NCI-H446 treated with DMSO at 0.1 percent for 48 hours (cell line): ENCODE measurements around the gene ARHGAP31.

Source experiments
- DNase-seq: peaks from one replicate; lab custom pipeline; 2025; lab: John Stamatoyannopoulos, UW

ARHGAP31 gene

GRCh38 chr3:119388577-119388976, 94.4 kb downstream of the ARHGAP31 start:
- DNase-seq, result no peak

- DNase-seq, result no peak
These were observed 101.8 kb downstream of the ARHGAP31 start for GRCh38 chr3:119395923-119396358.

DNA sequence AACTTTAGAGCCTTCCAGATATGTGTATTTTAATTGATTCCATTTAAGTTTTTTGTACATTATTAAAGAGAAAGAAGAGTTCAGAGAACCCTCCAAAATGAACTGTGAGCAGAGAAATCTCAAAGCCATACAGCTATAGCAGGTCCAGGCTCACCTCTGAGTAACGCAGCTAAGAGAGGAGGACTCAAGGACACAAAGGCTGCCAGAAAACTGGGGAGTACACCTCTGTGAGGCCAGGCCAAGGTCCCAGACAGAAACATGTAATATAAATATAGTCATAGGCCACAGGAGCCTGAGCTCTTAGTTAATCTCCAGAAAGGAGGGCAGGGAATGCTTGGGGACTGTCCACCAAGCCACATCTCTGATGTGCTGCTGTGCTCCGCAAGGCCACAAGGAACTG, 102.7 kb downstream of the ARHGAP31 start:
- DNase-seq, result no peak

DNA sequence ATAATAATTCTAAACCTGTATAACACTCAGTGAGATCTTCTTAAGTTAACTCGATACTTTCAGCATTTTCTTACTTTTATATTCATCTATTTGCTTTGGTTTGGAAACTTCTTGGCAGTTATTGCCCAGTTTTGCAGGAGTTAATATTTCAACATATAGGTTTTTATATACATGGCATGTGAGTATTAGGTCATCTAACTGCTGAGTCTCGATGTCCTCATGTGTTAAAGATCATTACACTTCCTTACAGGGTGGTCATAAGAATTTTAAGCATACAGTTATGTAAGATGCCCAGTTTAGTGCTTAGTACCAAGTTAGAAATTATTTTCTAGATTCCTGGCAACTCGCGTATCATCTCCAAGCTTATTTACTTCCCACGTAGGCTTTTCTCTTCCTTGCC, 106.3 kb downstream of the ARHGAP31 start:
- DNase-seq, result no peak

GRCh38 chr3:119401069-119401468, 106.9 kb downstream of the ARHGAP31 start:
- no peak for DNase-seq

DNA sequence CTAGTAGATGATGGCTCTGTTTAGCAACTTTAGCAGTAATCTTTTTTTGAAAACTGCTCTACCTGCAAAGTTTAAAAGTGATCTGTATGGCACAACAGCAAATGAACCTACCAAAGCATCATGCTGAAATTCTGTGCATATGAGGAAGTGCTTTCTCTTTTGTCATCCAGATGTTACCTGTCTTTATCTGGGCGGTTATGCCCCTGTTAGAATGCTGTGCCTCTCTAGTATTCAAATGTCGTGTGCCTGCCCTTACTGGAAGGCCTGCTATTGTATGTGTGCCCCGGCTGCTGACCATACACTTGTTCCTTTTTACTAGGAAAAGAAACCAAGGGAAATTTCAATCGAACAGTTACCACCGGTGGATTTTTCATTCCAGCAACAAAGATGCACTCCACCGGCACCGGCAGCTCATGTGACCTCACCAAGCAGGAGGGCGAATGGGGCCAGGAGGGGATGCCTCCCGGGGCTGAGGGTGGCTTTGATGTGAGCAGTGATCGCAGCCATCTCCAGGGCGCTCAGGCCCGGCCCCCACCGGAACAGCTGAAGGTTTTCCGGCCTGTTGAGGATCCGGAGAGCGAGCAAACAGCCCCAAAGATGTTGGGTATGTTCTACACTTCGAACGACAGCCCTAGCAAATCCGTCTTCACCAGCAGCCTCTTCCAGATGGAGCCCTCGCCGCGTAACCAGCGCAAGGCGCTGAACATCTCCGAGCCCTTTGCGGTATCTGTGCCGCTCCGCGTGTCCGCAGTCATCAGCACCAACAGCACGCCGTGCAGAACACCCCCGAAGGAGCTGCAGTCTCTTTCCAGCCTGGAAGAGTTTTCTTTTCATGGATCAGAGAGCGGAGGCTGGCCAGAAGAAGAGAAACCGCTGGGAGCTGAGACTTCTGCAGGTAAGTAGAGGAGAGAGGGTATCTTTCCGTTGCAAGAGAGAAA, 107.6 kb downstream of the ARHGAP31 start:
- no peak for DNase-seq

GRCh38 chr3:119402791-119403190, 108.6 kb downstream of the ARHGAP31 start:
- DNase-seq, result no peak

- no peak for DNase-seq
These were observed 109.0 kb downstream of the ARHGAP31 start for GRCh38 chr3:119403201-119403600.

DNA sequence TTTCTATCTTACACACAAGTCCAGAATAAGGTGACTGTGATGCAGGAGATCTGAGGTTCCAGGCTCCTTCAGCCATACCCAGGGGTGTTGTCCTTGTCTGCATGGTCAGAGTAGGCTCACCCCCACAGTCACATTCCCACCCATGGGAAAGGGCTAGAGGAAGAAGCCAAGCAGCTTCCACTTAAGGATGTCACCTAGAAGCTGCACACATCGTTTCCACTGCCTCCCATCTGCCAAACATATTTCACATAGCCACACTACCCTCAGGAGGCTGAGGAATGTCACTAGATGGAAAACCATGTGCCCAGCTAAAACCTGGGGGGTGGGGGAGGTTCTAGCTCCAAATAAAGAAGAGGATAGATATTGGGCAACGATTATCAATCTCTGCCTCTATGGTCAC, 111.1 kb downstream of the ARHGAP31 start:
- DNase-seq, result no peak

DNA sequence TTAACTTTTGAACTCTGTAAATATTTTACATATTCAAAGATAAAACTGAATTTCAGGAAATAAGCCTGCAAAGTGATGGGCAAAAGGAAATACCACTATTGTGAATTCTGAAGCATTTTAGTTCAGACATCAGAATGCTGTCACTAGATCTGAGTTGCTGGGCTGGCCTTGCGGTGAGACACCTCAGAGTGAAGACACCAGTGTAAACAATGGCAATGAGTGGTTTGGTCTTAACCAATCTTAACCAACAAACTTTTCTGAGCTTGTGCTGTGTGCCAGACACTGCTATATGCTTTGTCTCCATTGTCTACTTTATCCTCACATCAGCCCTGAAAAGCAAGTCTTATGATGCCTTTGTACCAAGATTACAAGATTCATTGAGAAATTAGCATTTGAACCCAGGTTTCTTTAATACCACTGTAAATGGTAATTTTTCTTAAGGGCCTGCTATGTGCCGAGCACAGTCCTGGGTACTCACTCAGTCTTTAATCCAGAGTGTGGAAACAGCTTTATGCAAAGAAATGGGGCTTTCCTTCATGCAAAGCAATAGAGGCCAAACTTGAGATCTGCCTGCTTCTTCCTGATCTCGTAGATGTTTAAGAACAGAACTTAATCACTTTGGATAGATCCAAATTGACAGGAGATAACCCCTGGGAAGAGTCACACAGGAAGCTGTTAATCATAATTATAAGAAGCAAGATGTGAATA, 114.2 kb downstream of the ARHGAP31 start:
- DNase-seq, result no peak

DNA sequence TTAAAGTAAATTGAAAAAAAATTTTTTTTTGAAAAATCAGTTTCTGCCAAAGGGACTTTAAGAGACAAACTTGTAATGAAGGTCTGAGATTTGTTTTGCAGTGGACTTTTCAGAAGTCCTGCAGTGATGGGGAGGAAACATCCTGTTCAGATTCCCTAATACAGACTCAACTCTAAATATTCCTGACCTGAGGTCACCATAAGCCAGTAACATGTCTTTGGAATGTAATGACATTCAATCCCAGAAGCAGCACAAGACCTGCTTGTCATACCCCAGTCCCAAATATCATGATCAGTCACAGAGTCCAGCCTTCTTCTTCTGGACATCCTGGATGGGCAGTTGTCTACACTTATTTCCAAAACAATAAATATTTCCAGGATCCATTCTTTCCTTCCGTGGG, 115.7 kb downstream of the ARHGAP31 start:
- no peak for DNase-seq

DNA sequence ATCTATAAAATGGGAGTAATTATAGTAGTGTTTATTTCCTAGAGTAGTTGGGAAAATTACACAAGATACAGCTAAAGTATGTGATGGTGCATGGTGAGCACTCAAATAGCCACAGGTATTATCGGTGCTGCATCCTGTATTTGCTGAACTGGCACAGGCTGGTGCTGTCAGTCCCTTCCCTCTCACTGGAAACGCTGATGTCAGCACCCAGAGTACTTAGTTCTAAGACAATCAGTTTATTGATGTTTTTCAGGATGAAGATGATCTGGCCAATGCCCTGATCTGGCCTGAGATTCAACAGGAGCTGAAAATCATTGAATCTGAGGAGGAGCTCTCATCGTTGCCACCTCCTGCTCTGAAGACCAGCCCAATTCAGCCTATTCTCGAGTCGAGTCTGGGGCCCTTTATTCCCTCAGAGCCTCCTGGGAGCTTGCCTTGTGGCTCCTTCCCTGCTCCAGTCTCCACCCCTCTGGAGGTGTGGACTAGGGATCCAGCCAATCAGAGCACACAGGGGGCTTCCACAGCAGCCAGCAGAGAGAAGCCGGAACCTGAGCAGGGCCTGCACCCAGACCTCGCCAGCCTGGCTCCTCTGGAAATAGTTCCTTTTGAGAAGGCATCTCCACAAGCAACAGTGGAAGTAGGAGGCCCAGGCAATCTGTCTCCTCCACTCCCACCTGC, 119.6 kb downstream of the ARHGAP31 start:
- DNase-seq, result no peak

DNA sequence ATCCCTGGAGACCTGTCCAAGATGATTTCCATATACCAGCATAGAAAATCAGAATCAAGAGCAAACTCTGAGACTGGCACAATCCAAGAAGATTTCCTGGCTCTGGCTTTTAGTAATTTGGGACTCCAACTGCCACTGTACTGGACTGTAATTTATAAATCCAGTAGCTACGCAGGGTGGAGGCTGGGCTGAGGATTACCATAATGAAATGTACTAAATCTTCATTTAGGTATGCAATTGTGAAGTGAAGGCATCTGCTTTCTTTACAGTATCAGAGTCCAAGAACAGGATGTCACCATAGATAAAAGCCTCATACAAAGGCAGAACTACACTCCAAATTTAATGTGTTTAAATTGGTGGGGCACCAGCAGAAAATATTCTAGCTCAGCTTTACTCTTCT, 122.7 kb downstream of the ARHGAP31 start:
- no peak for DNase-seq

- DNase-seq, result no peak
These were observed 123.8 kb downstream of the ARHGAP31 start for GRCh38 chr3:119417771-119418512.

GRCh38 chr3:119418641-119419040, 124.5 kb downstream of the ARHGAP31 start:
- no peak for DNase-seq

- no peak for DNase-seq
These were observed 126.0 kb downstream of the ARHGAP31 start for GRCh38 chr3:119420196-119420595.

GRCh38 chr3:119427669-119428068, 133.5 kb downstream of the ARHGAP31 start:
- DNase-seq, result no peak

DNA sequence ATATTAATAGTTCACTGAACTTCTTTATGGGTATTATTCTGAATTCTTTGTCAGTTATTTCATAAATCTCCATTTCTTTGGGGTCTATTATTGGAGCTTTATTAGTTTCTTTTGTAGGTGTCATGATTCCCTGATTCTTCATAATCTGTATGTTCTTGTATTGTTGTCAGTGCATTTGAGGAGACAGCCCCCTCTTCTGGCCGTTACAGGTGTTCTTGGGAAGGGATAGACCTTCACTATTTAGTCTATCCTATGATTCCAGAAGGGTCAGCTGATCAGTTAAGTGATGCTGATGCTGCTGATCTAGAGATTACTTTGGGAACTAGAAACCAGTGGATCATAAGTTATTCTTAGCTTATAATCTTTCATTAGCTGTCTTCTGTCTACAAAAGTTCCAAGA, 134.4 kb downstream of the ARHGAP31 start:
- DNase-seq, result no peak

- DNase-seq, result no peak
These were observed 139.6 kb downstream of the ARHGAP31 start for GRCh38 chr3:119433613-119434325.

DNA sequence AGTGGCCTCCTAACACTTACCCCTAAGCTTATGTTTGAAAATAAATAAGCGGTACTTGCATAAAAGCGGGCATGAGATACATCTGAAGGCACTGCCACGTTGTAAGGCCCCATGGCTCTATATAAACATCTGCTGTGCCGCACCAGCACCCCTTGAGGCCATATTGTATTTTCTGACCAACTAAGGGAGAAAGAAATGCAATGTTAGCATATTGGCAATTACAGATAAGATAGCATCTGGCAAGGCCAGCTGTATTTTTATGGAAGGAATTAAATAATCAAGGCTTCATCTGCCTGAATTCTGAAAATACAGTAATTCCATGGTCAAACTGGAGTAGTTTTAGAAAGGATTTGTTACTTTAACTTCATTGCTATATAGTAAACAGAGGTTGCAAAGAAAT, 140.5 kb downstream of the ARHGAP31 start:
- no peak for DNase-seq

DNA sequence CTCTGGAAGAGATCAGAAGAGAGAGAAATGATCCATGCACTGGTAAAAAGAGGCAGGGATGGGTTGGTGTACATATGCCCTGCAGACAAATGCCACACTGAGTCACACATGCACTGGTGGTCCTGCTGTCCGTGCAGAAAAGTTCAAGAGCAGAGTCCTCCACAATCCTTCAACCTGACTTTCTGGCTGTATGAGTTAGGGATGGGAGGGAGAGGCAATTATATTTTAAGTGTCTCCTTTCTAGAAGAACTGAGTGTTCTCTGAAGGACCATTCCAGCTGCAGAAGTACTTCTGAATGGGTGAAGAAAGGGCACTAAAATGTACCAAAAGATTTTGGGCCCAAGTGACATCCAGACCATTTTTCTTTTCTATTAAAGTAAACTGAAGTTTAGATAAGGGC, 142.8 kb downstream of the ARHGAP31 start:
- DNase-seq, result no peak
